H1 (cell line): ENCODE measurements around the gene CAB39L. TPM values are rescaled to one million over a fixed set of nuclear protein-coding genes. Genes with fewer than 3 reads are reported as not detected.
A peak's percentile ranks its signal among the peaks of the same experiment; 100 is the strongest.

ENCODE experiments used
- CTCF ChIA-PET: fragments of 300-600 bp; sonication (Branson Sonifier 250); formaldehyde crosslinking; loops from one replicate; lab custom pipeline; 2021; ENCODE audit not compliant: partially characterized antibody; lab: Charles Lee
- POLR2A ChIA-PET: fragments of 300-600 bp; sonication (Branson Sonifier 250); formaldehyde crosslinking; loops from one replicate; lab custom pipeline; 2021; ENCODE audit warnings: inconsistent platforms; ENCODE audit not compliant: partially characterized antibody; lab: Charles Lee
- DNase-seq, 2 experiments: peaks; one replicate each; pipeline versions ENCODE4 v3.0.0 to v3.0.0-alpha.2; 2010 to 2022; ENCODE audit warnings: low spot score in 2 of 2, low read depth in 1 of 2, mixed read lengths in 1 of 2
- FAIRE-seq: peaks from 2 replicates; lab custom pipeline; 2011; peaks lifted over from hg19 to GRCh38; lab: Jason Lieb, UNC
- H2AFZ ChIP-seq: 2 replicates; pipeline ENCODE4 v1.8.1; 2012; ENCODE audit warnings: low read length, inconsistent platforms
- H2AK5ac ChIP-seq: 2 replicates; pipeline ENCODE4 v1.6.1; 2013; ENCODE audit warnings: low read depth, low read length
- H2BK120ac ChIP-seq: replicated peaks from 2 replicates; pipeline ENCODE3; 2013; ENCODE audit warnings: low read depth, low read length, inconsistent platforms
- H2BK12ac ChIP-seq: 2 replicates; pipeline ENCODE4 v1.6.1; 2013; ENCODE audit warnings: low read depth, low read length
- H2BK15ac ChIP-seq: 2 replicates; pipeline ENCODE4 v1.6.1; 2013; ENCODE audit warnings: low read length
- H2BK20ac ChIP-seq: 2 replicates; pipeline ENCODE4 v1.6.1; 2013; ENCODE audit warnings: low read length
- H2BK5ac ChIP-seq: 2 replicates; pipeline ENCODE4 v1.6.1; 2013; ENCODE audit warnings: low read depth, low read length
- H3K14ac ChIP-seq: 2 replicates; pipeline ENCODE4 v1.6.1; 2013; ENCODE audit warnings: inconsistent platforms; ENCODE audit not compliant: insufficient read length
- H3K18ac ChIP-seq: 2 replicates; pipeline ENCODE4 v1.6.1; 2013; ENCODE audit warnings: low read length; ENCODE audit errors: extremely low read depth
- H3K23ac ChIP-seq: 2 replicates; pipeline ENCODE4 v1.6.1; 2013; ENCODE audit warnings: inconsistent platforms; ENCODE audit not compliant: insufficient read length
- H3K23me2 ChIP-seq: 2 replicates; pipeline ENCODE4 v1.6.1; 2013; ENCODE audit warnings: low read depth, low read length
- H3K27ac ChIP-seq: 2 replicates; pipeline ENCODE4 v1.6.1; 2011; ENCODE audit warnings: low read depth, low read length, inconsistent platforms
- H3K27me3 ChIP-seq, 4 experiments: replicated peaks in 1 of 4; 1 replicate in 1 of 4; 2 replicates in 3 of 4; pipeline versions ENCODE4 v1.6.1 to v1.8.1; 2011 to 2013; ENCODE audit warnings: low read length in 3 of 4, mild to moderate bottlenecking in 3 of 4, inconsistent platforms in 2 of 4, mixed read lengths in 2 of 4, moderate library complexity in 1 of 4; ENCODE audit not compliant: control insufficient read depth in 3 of 4, insufficient read depth in 3 of 4; ENCODE audit errors: extremely low read depth in 1 of 4
- H3K36me3 ChIP-seq, 4 experiments: 2 replicates each; pipeline versions ENCODE4 v1.6.1 to v1.8.1; 2011 to 2013; ENCODE audit warnings: mild to moderate bottlenecking in 4 of 4, low read length in 3 of 4, moderate library complexity in 2 of 4, control low read depth in 1 of 4, inconsistent platforms in 1 of 4; ENCODE audit not compliant: insufficient read depth in 4 of 4, control insufficient read depth in 2 of 4
- H3K4ac ChIP-seq: replicated peaks from 2 replicates; pipeline ENCODE3; 2013; ENCODE audit warnings: low read length, low read depth, mixed read lengths, inconsistent platforms; ENCODE audit not compliant: insufficient read length
- H3K4me1 ChIP-seq, 4 experiments: replicated peaks in 1 of 4; 1 replicate in 1 of 4; 2 replicates in 3 of 4; pipeline versions ENCODE4 v1.6.1 to v1.8.1; 2011 to 2013; ENCODE audit warnings: low read length in 3 of 4, inconsistent platforms in 2 of 4, mixed read lengths in 1 of 4; ENCODE audit not compliant: insufficient read depth in 4 of 4, control insufficient read depth in 3 of 4
- H3K4me2 ChIP-seq, 2 experiments: 2 replicates each; pipeline versions ENCODE4 v1.6.1 to v1.8.1; 2011 to 2013; ENCODE audit warnings: low read depth in 2 of 2, low read length in 2 of 2, control low read depth in 1 of 2, inconsistent platforms in 1 of 2, mild to moderate bottlenecking in 1 of 2; ENCODE audit not compliant: insufficient read depth in 1 of 2
- H3K4me3 ChIP-seq, 4 experiments: fragments of 200-600, 300-600 bp in 1 of 4; sonication (generic), shearing (Covaris generic), sonication (Bioruptor Twin) in 1 of 4; 2 replicates each; pipeline versions ENCODE4 v1.5.1 to v1.8.1; 2011 to 2016; ENCODE audit warnings: low read length in 4 of 4, low read depth in 3 of 4, control low read depth in 2 of 4, inconsistent platforms in 2 of 4, mild to moderate bottlenecking in 2 of 4, mixed read lengths in 1 of 4, moderate library complexity in 1 of 4; ENCODE audit not compliant: insufficient read depth in 2 of 4; ENCODE audit errors: extremely low read depth in 1 of 4
- H3K56ac ChIP-seq: replicated peaks from 2 replicates; pipeline ENCODE3; 2013; ENCODE audit warnings: low read depth, mild to moderate bottlenecking, mixed read lengths, low read length, inconsistent platforms; ENCODE audit not compliant: insufficient read length
- H3K79me1 ChIP-seq: 2 replicates; pipeline ENCODE4 v1.6.1; 2013; ENCODE audit warnings: low read depth, low read length, control low read depth
- H3K79me2 ChIP-seq, 2 experiments: 2 replicates each; pipeline versions ENCODE4 v1.6.1 to v1.8.1; 2012 to 2013; ENCODE audit warnings: low read length in 2 of 2, mild to moderate bottlenecking in 2 of 2, inconsistent platforms in 1 of 2; ENCODE audit not compliant: insufficient read depth in 2 of 2, control insufficient read depth in 1 of 2
- H3K9ac ChIP-seq, 4 experiments: replicated peaks in 1 of 4; 1 replicate in 1 of 4; 2 replicates in 3 of 4; pipeline versions ENCODE4 v1.6.1 to v1.8.1; 2011 to 2013; ENCODE audit warnings: low read depth in 3 of 4, low read length in 3 of 4, control low read depth in 2 of 4, mild to moderate bottlenecking in 2 of 4, moderate library complexity in 2 of 4, inconsistent platforms in 1 of 4; ENCODE audit errors: extremely low read depth in 1 of 4
- H3K9me3 ChIP-seq, 2 experiments: 2 replicates each; pipeline versions ENCODE4 v1.6.1 to v1.8.1; 2012 to 2013; ENCODE audit warnings: mild to moderate bottlenecking in 2 of 2, moderate library complexity in 2 of 2, control low read depth in 1 of 2, inconsistent platforms in 1 of 2, low read depth in 1 of 2, low read length in 1 of 2, mixed read lengths in 1 of 2; ENCODE audit not compliant: insufficient read depth in 2 of 2
- H4K20me1 ChIP-seq, 2 experiments: replicated peaks in 1 of 2; 2 replicates each; pipeline versions ENCODE3 to v1.8.1; 2011 to 2013; ENCODE audit warnings: inconsistent platforms in 2 of 2, low read length in 2 of 2, mild to moderate bottlenecking in 1 of 2; ENCODE audit not compliant: insufficient read depth in 2 of 2, control insufficient read depth in 1 of 2
- H4K5ac ChIP-seq: 2 replicates; pipeline ENCODE4 v1.6.1; 2013; ENCODE audit warnings: low read length, low read depth, mixed read lengths, inconsistent platforms; ENCODE audit not compliant: insufficient read length
- H4K8ac ChIP-seq: 2 replicates; pipeline ENCODE4 v1.8.0; 2013; ENCODE audit warnings: mild to moderate bottlenecking, moderate library complexity, low read length, inconsistent platforms; ENCODE audit not compliant: insufficient read depth; ENCODE audit errors: extremely low read depth
- H4K91ac ChIP-seq: replicated peaks from 2 replicates; pipeline ENCODE3; 2013; ENCODE audit warnings: low read length, mixed read lengths, inconsistent platforms; ENCODE audit not compliant: insufficient read length
- ASH2L ChIP-seq: fragments of 200-600, 300-600 bp; sonication (generic); IDR thresholded peaks from one replicate; pipeline ENCODE4 v1.7.1; 2017; ENCODE audit warnings: low read length
- EGR1 ChIP-seq: IDR thresholded peaks from 2 replicates; pipeline ENCODE4 v1.6.1; 2011; ENCODE audit warnings: low read depth, low read length, borderline replicate concordance
- HDAC2 ChIP-seq, 2 experiments: fragments of 300-600 bp in 1 of 2; sonication (generic) in 1 of 2; IDR thresholded peaks; 2 replicates each; pipeline ENCODE4 v1.6.1; 2011 to 2012; ENCODE audit warnings: low read depth in 2 of 2, low read length in 2 of 2, mild to moderate bottlenecking in 2 of 2, moderate library complexity in 2 of 2, borderline replicate concordance in 1 of 2, inconsistent platforms in 1 of 2
- PHF8 ChIP-seq: fragments of 200-600 bp; sonication (generic); conservative IDR thresholded peaks from 2 replicates; pipeline ENCODE4 v1.7.1; 2012; ENCODE audit warnings: low read depth, mild to moderate bottlenecking, inconsistent platforms, low read length, moderate library complexity
- POU5F1 ChIP-seq: IDR thresholded peaks from 2 replicates; pipeline ENCODE4 v1.6.1; 2011; ENCODE audit warnings: low read depth, mild to moderate bottlenecking, low read length, moderate library complexity
- RBBP5 ChIP-seq: IDR thresholded peaks from 2 replicates; pipeline ENCODE4 v1.7.1; 2012; ENCODE audit warnings: low read depth, mild to moderate bottlenecking, inconsistent platforms, low read length, moderate library complexity, borderline replicate concordance
- SAP30 ChIP-seq: fragments of 300-600 bp; sonication (generic); IDR thresholded peaks from 2 replicates; pipeline ENCODE4 v1.7.1; 2012; ENCODE audit warnings: low read length, moderate library complexity, mild to moderate bottlenecking, inconsistent platforms; ENCODE audit not compliant: insufficient read depth, insufficient replicate concordance
- SUZ12 ChIP-seq: fragments of 200-600 bp; sonication (generic); IDR thresholded peaks from 2 replicates; pipeline ENCODE4 v1.6.1; 2012; ENCODE audit warnings: mild to moderate bottlenecking, inconsistent platforms, low read length, moderate library complexity, mixed read lengths
- YY1 ChIP-seq: IDR thresholded peaks from 2 replicates; pipeline ENCODE4 v1.6.1; 2011; ENCODE audit warnings: low read depth, mild to moderate bottlenecking, low read length
- polyA plus RNA-seq, 7 experiments: library from polyadenylated mRNA; depleted of rRNA in 3 of 7; stranded (reverse) in 5 of 7; unstranded in 2 of 7; fragments of >200 nt in 5 of 7; fragments of 200-250 nt in 2 of 7; gene quantifications; 1 replicate in 5 of 7; 2 replicates in 1 of 7; 4 replicates in 1 of 7; pipeline versions ENCODE4 v1.2.1 to v1.2.3, GENCODE V29; 2011 to 2013; ENCODE audit warnings: missing spikeins in 2 of 7, mixed read lengths in 2 of 7
- total RNA-seq: library from RNA; stranded (reverse); fragmentation: NEBNext Ultra II Directional; extraction: Animal tissue kit (Norgen Biotek cat#: 25700); gene quantifications from 2 replicates; pipeline ENCODE4 v1.2.1, GENCODE V29; 2021
- TF ChIP-seq, protein P1 (sequence below): IDR thresholded peaks from 2 replicates; pipeline ENCODE4 v1.6.1; 2012; ENCODE audit warnings: inconsistent platforms

CAB39L gene
- total and polyA plus RNA-seq, 2 of the 8 experiments (the other 6 are each of a cell fraction or from before 2014, with no cell fraction given): 2.5 to 4.8 TPM

DNA sequence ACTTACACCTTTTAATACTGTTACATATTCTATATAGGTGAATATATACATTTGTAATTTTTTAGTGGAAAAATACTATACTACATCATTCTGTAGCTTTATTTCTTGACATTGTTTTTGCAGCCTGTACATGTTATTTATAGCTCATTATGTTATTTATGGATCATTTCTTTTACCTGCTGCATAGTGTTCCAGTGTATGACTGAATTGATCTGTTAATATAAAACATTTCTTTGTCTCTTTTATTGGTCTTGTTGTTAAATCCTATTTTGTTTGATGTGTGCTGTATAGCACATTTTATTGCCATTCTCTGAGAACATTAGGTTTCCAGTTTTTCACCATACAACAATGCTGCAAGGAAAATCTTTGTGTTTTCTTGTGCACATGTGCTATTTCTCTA lies 2.6 kb upstream of the CAB39L start:
- no peak overlapping the region for H2BK12ac ChIP-seq
- peak; percentile 36 for FAIRE-seq
- no peaks in the 10 kb centered on the region for H4K20me1 ChIP-seq
- no peak overlapping the region for H2BK120ac ChIP-seq
- H2BK20ac ChIP-seq: no peak overlapping the region
- H3K14ac ChIP-seq: no peak overlapping the region
- CTCF ChIA-PET: interaction anchor here (0.6 to 0.8 kb wide), 2 partner anchors 132 to 157 kb away, joined by 3 to 4 read pairs; no protein-coding TSS in a partner anchor
- H3K56ac ChIP-seq: no peak overlapping the region
- H3K79me2 ChIP-seq: 0 out of 4 replicates have a peak, but pooled peaks cover 0 to 4% of the 10 kb centered on the region in 2 experiments
- H3K18ac ChIP-seq: no peak overlapping the region
- H3K4me2 ChIP-seq: no peak overlapping the region
- H3K4me1 ChIP-seq: peaks cover 0 to 3% (median 0%) of the 10 kb centered on the region in 4 experiments; a peak in 1 of 7 replicates
- H3K9ac ChIP-seq: no peak overlapping the region
- no peak overlapping the region for H4K91ac ChIP-seq
- no peak overlapping the region for H3K4ac ChIP-seq
- POLR2A ChIA-PET: no interaction called here
- DNase-seq: no peak
- H3K23me2 ChIP-seq: peaks cover 12% of the 10 kb centered on the region
- no peaks in the 10 kb centered on the region for H3K36me3 ChIP-seq
- H2AK5ac ChIP-seq: no peak overlapping the region
- H3K27me3 ChIP-seq: no peaks in the 10 kb centered on the region
- no peak overlapping the region for H2BK5ac ChIP-seq
- H3K9me3 ChIP-seq: no peaks in the 10 kb centered on the region
- no peak overlapping the region for H3K4me3 ChIP-seq
- H4K5ac ChIP-seq: no peak overlapping the region
- no peak overlapping the region for H4K8ac ChIP-seq
- no peak overlapping the region for H3K27ac ChIP-seq
- H2BK15ac ChIP-seq: no peak overlapping the region
- no peaks in the 10 kb centered on the region for H3K79me1 ChIP-seq
- no peak overlapping the region for H3K23ac ChIP-seq
- no peak overlapping the region for H2AFZ ChIP-seq
- no peak for TF ChIP-seq SAP30
- TF ChIP-seq, protein P1, sequence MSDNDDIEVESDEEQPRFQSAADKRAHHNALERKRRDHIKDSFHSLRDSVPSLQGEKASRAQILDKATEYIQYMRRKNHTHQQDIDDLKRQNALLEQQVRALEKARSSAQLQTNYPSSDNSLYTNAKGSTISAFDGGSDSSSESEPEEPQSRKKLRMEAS: no peak
- no peak for TF ChIP-seq PHF8
- no peak for TF ChIP-seq YY1
- no peak for TF ChIP-seq SUZ12
- TF ChIP-seq ASH2L: no peak
- no peak for TF ChIP-seq POU5F1
- no peak for TF ChIP-seq HDAC2 (IDR thresholded peaks at IDR 0.05; ENCODE audit: borderline replicate concordance in 1 of 2, low read depth in 2 of 2, low read length in 2 of 2)
- TF ChIP-seq EGR1: no peak
- TF ChIP-seq RBBP5: no peak
